ENCODE data around the gene RREB1.

Gene RREB1

GRCh38 chr6:7256785-7257184 is 149.0 kb downstream of the RREB1 start:
- no peaks in the 10 kb centered on the region for H3K27me3 ChIP-seq (ENCODE audit: insufficient read depth, low read length, poor library complexity)
- H3K4me3 ChIP-seq (ENCODE audit: low read depth in 1 of 2, low read length in 2 of 2), result no peak overlapping the region
- ATAC-seq (ENCODE audit: insufficient read depth, low read depth) (no peak), DNase-seq (no peak)
- no peak overlapping the region for H3K4me2 ChIP-seq (ENCODE audit: insufficient read depth, low read length)
- H3K9ac ChIP-seq (ENCODE audit: low read depth, low read length), result no peak overlapping the region
- no peaks in the 10 kb centered on the region for H4K20me1 ChIP-seq (ENCODE audit: insufficient read depth, low read length)
- H3K79me2 ChIP-seq (ENCODE audit: insufficient read depth, low read length), result no peaks in the 10 kb centered on the region
- no peak overlapping the region for H3K27ac ChIP-seq (ENCODE audit: low read length)
- no peaks in the 10 kb centered on the region for H3K9me3 ChIP-seq (ENCODE audit: insufficient read depth, low read length, severe bottlenecking)
- peaks cover 10% of the 10 kb centered on the region; the same call in 1 of the 2 replicates for H3K4me1 ChIP-seq (ENCODE audit: insufficient read depth, low read length)
- H2AFZ ChIP-seq (ENCODE audit: low read depth, low read length), result no peak overlapping the region
- H3K36me3 ChIP-seq (ENCODE audit: insufficient read depth, low read length), result peaks cover 5% of the 10 kb centered on the region
- TF ChIP-seq CTCF (IDR thresholded peaks at IDR 0.05; ENCODE audit: borderline replicate concordance, extremely low read depth, low read length, poor library complexity, severe bottlenecking), result no peak
- TF ChIP-seq EZH2 (IDR thresholded peaks at IDR 0.05; ENCODE audit: borderline replicate concordance, low read depth, low read length, severe bottlenecking), result no peak

- DNase-seq (no peak), ATAC-seq (ENCODE audit: insufficient read depth, low read depth) (no peak)
- Histone ChIP-seq H3K9me3 (ENCODE audit: insufficient read depth, low read length, severe bottlenecking) (no peaks in the 10 kb centered on the region), H3K27me3 (ENCODE audit: insufficient read depth, low read length, poor library complexity) (no peaks in the 10 kb centered on the region), H2AFZ (ENCODE audit: low read depth, low read length) (no peak overlapping the region), H3K4me1 (ENCODE audit: insufficient read depth, low read length) (peaks cover 10% of the 10 kb centered on the region; the same call in 1 of the 2 replicates), H3K79me2 (ENCODE audit: insufficient read depth, low read length) (no peaks in the 10 kb centered on the region), H3K4me2 (ENCODE audit: insufficient read depth, low read length) (no peak overlapping the region), H4K20me1 (ENCODE audit: insufficient read depth, low read length) (no peaks in the 10 kb centered on the region), H3K27ac (ENCODE audit: low read length) (no peak overlapping the region), H3K36me3 (ENCODE audit: insufficient read depth, low read length) (no peaks in the 10 kb centered on the region), H3K9ac (ENCODE audit: low read depth, low read length) (no peak overlapping the region), H3K4me3 (ENCODE audit: low read depth in 1 of 2, low read length in 2 of 2) (no peak overlapping the region)
- TF ChIP-seq CTCF (IDR thresholded peaks at IDR 0.05; ENCODE audit: borderline replicate concordance, extremely low read depth, low read length, poor library complexity, severe bottlenecking), result no peak
- no peak for TF ChIP-seq EZH2 (IDR thresholded peaks at IDR 0.05; ENCODE audit: borderline replicate concordance, low read depth, low read length, severe bottlenecking)
Measured at GRCh38 chr6:7257521-7258230, 149.9 kb downstream of the RREB1 start.

- no peak overlapping the region for H3K9ac ChIP-seq (ENCODE audit: low read depth, low read length)
- H4K20me1 ChIP-seq (ENCODE audit: insufficient read depth, low read length), result no peaks in the 10 kb centered on the region
- H3K4me1 ChIP-seq (ENCODE audit: insufficient read depth, low read length), result peaks cover 10% of the 10 kb centered on the region; the same call in 1 of the 2 replicates
- H3K4me3 ChIP-seq (ENCODE audit: low read depth in 1 of 2, low read length in 2 of 2), result no peak overlapping the region
- no peak overlapping the region for H3K27ac ChIP-seq (ENCODE audit: low read length)
- no peaks in the 10 kb centered on the region for H3K27me3 ChIP-seq (ENCODE audit: insufficient read depth, low read length, poor library complexity)
- DNase-seq (no peak), ATAC-seq (ENCODE audit: insufficient read depth, low read depth) (no peak)
- H3K79me2 ChIP-seq (ENCODE audit: insufficient read depth, low read length), result no peaks in the 10 kb centered on the region
- no peaks in the 10 kb centered on the region for H3K36me3 ChIP-seq (ENCODE audit: insufficient read depth, low read length)
- no peaks in the 10 kb centered on the region for H3K9me3 ChIP-seq (ENCODE audit: insufficient read depth, low read length, severe bottlenecking)
- no peak overlapping the region for H2AFZ ChIP-seq (ENCODE audit: low read depth, low read length)
- TF ChIP-seq EZH2 (IDR thresholded peaks at IDR 0.05; ENCODE audit: borderline replicate concordance, low read depth, low read length, severe bottlenecking), result no peak
- no peak for TF ChIP-seq CTCF (IDR thresholded peaks at IDR 0.05; ENCODE audit: borderline replicate concordance, extremely low read depth, low read length, poor library complexity, severe bottlenecking)
- H3K4me2 ChIP-seq (ENCODE audit: insufficient read depth, low read length), result no peak overlapping the region
Measured at GRCh38 chr6:7258231-7258763, 150.5 kb downstream of the RREB1 start.
